Measurements from ENCODE around the gene TEKT3.

Gene TEKT3

GRCh38 chr17:15266325-15267125 is 74.9 kb downstream of the TEKT3 start:
- no peak for DNase-seq (ENCODE audit: low read depth in 2 of 2)

- no peak for DNase-seq (ENCODE audit: low read depth in 2 of 2)
Measured at GRCh38 chr17:15265131-15265530, 76.3 kb downstream of the TEKT3 start, which contains the start of gene PMP22. Gene PMP22 (minus strand): TSS chr17:15265326. CDS start chr17:15260727, 4,599 bp downstream.

- no peak for DNase-seq (ENCODE audit: low read depth in 2 of 2)
Measured at GRCh38 chr17:15264542-15264941, 76.9 kb downstream of the TEKT3 start.

GRCh38 chr17:15263680-15264079 is 77.7 kb downstream of the TEKT3 start:
- DNase-seq (ENCODE audit: low read depth in 2 of 2): no peak

- no peak for DNase-seq (ENCODE audit: low read depth in 2 of 2)
Measured at GRCh38 chr17:15263206-15263579, 78.2 kb downstream of the TEKT3 start.

GRCh38 chr17:15262291-15263205 is 78.8 kb downstream of the TEKT3 start:
- no peak for DNase-seq (ENCODE audit: low read depth in 2 of 2)

- DNase-seq (ENCODE audit: low read depth in 2 of 2): no peak
Measured at GRCh38 chr17:15261802-15262290, 79.6 kb downstream of the TEKT3 start.

- no peak for DNase-seq (ENCODE audit: low read depth in 2 of 2)
Measured at GRCh38 chr17:15261258-15261801, 80.1 kb downstream of the TEKT3 start.

GRCh38 chr17:15260376-15261257 is 80.8 kb downstream of the TEKT3 start:
- DNase-seq (ENCODE audit: low read depth in 2 of 2): peak; percentile 50 to 56

- no peak for DNase-seq (ENCODE audit: low read depth in 2 of 2)
Measured at GRCh38 chr17:15257796-15258512, 83.4 kb downstream of the TEKT3 start.

- peak in 1 of 2 donors; percentile 59 for DNase-seq (ENCODE audit: low read depth in 2 of 2)
Measured at GRCh38 chr17:15257258-15257788, 84.1 kb downstream of the TEKT3 start.

GRCh38 chr17:15256689-15257088 is 84.7 kb downstream of the TEKT3 start:
- no peak for DNase-seq (ENCODE audit: low read depth in 2 of 2)

GRCh38 chr17:15255713-15256454 is 85.5 kb downstream of the TEKT3 start:
- DNase-seq (ENCODE audit: low read depth in 2 of 2): no peak

All from stimulated activated CD8-positive, alpha-beta memory T cell treated with anti-CD3 and anti-CD28 coated beads, Interleukin-15, amount 100 ng/mL, for 48 hours (primary cell).